SU-DHL-6 (cell line): ENCODE measurements around the gene SH2D1A.

Experiments
- H2AFZ ChIP-seq: fragments of 200-600 bp; sonication (generic); 2 replicates; pipeline ENCODE4 v1.6.1; 2014; ENCODE audit warnings: low read depth, mild to moderate bottlenecking, moderate library complexity, mixed read lengths, antibody characterized with exemption, low read length; ENCODE audit not compliant: severe bottlenecking
- H3F3A ChIP-seq: fragments of 200-600 bp; shearing (Covaris generic); 2 replicates; pipeline ENCODE4 v1.6.0; 2016; ENCODE audit warnings: antibody characterized with exemption, mild to moderate bottlenecking; ENCODE audit not compliant: insufficient read depth
- H3K27ac ChIP-seq: fragments of 200-600 bp; sonication (generic); 2 replicates; pipeline ENCODE4 v1.5.1; 2016; ENCODE audit warnings: low read depth, mild to moderate bottlenecking, low read length, moderate library complexity, mixed read lengths
- H3K27me3 ChIP-seq: fragments of 200-600 bp; sonication (generic), shearing (Covaris generic); 2 replicates; pipeline ENCODE4 v1.6.0; 2014; ENCODE audit warnings: mild to moderate bottlenecking, low read length
- H3K36me3 ChIP-seq: fragments of 200-600 bp; sonication (generic); 2 replicates; pipeline ENCODE4 v1.6.1; 2014; ENCODE audit warnings: mild to moderate bottlenecking, low read length, mixed read lengths
- H3K4me2 ChIP-seq: fragments of 300-600, 200-600 bp; shearing (Covaris generic), sonication (generic); 2 replicates; pipeline ENCODE4 v1.6.0; 2014; ENCODE audit warnings: low read length, low read depth, mild to moderate bottlenecking; ENCODE audit not compliant: poor library complexity, severe bottlenecking
- H3K4me3 ChIP-seq: fragments of 200-600 bp; sonication (generic); 2 replicates; pipeline ENCODE4 v1.5.1; 2014; ENCODE audit warnings: antibody characterized with exemption, low read length, mild to moderate bottlenecking, mixed read lengths; ENCODE audit not compliant: insufficient read depth, poor library complexity, severe bottlenecking
- H3K79me2 ChIP-seq: fragments of 200-600 bp; sonication (generic); 2 replicates; pipeline ENCODE4 v1.6.1; 2014; ENCODE audit warnings: mild to moderate bottlenecking, low read length, moderate library complexity; ENCODE audit not compliant: insufficient read depth
- H3K9ac ChIP-seq: fragments of 200-600 bp; sonication (generic); 2 replicates; pipeline ENCODE4 v1.7.0; 2014; ENCODE audit warnings: mild to moderate bottlenecking, low read length
- H3K9me2 ChIP-seq: fragments of 200-600 bp; sonication (generic); replicated peaks from 2 replicates; pipeline ENCODE4 v1.6.1; 2014; ENCODE audit warnings: low read length; ENCODE audit not compliant: insufficient read depth
- H3K9me3 ChIP-seq: fragments of 200-600 bp; sonication (generic); 2 replicates; pipeline ENCODE4 v1.6.1; 2014; ENCODE audit warnings: low read length, mixed read lengths; ENCODE audit not compliant: insufficient read depth
- H4K20me1 ChIP-seq: fragments of 200-600 bp; sonication (generic); 2 replicates; pipeline ENCODE4 v1.6.1; 2014; ENCODE audit warnings: low read depth, mild to moderate bottlenecking, antibody characterized with exemption, low read length, moderate library complexity, mixed read lengths
- EZH2phosphoT487 ChIP-seq: fragments of 200-600 bp; sonication (generic), shearing (Covaris generic); conservative IDR thresholded peaks from 2 replicates; pipeline ENCODE4 v1.6.1; 2018; ENCODE audit warnings: mild to moderate bottlenecking, antibody characterized with exemption, low read length, moderate library complexity, mixed read lengths
- TF ChIP-seq, protein P1 (sequence below): fragments of 200-600 bp; sonication (generic); IDR thresholded peaks from one replicate; pipeline ENCODE4 v1.5.1; 2017; ENCODE audit warnings: antibody characterized with exemption, mild to moderate bottlenecking, low read length, moderate library complexity; ENCODE audit not compliant: insufficient read depth, poor library complexity, severe bottlenecking

The SH2D1A gene

DNA sequence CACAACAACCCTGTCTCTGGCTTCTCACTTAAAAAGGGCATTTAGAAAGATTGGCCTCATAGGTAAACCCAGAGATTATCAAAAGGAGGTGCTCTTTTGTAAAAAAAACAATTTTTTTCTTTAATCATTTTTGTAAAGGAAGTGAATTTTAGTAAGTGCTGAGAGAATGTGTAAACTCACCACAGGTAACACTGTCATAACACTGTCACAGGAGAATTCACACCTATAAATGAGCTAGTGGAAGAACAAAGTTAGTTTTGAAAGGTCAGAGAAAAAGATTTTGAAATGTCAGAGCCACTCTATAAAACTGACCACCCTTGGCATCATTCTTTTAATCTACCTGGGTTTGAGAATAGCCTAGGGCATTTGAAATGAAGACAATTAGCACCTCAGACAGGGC lies 3.3 kb upstream of the SH2D1A start:
- Histone ChIP-seq H3K9ac (no peak overlapping the region), H4K20me1 (no peaks in the 10 kb centered on the region), H3F3A (no peaks in the 10 kb centered on the region), H3K9me2 (no peaks in the 10 kb centered on the region), H3K9me3 (no peaks in the 10 kb centered on the region), H3K4me2 (no peak overlapping the region), H3K4me3 (no peak overlapping the region), H3K27ac (no peak overlapping the region), H3K36me3 (no peaks in the 10 kb centered on the region), H3K27me3 (no peaks in the 10 kb centered on the region), H2AFZ (no peak overlapping the region), H3K79me2 (no peaks in the 10 kb centered on the region)
- TF ChIP-seq EZH2phosphoT487 = no peak
- TF ChIP-seq, protein P1, sequence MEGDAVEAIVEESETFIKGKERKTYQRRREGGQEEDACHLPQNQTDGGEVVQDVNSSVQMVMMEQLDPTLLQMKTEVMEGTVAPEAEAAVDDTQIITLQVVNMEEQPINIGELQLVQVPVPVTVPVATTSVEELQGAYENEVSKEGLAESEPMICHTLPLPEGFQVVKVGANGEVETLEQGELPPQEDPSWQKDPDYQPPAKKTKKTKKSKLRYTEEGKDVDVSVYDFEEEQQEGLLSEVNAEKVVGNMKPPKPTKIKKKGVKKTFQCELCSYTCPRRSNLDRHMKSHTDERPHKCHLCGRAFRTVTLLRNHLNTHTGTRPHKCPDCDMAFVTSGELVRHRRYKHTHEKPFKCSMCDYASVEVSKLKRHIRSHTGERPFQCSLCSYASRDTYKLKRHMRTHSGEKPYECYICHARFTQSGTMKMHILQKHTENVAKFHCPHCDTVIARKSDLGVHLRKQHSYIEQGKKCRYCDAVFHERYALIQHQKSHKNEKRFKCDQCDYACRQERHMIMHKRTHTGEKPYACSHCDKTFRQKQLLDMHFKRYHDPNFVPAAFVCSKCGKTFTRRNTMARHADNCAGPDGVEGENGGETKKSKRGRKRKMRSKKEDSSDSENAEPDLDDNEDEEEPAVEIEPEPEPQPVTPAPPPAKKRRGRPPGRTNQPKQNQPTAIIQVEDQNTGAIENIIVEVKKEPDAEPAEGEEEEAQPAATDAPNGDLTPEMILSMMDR = no peak

DNA sequence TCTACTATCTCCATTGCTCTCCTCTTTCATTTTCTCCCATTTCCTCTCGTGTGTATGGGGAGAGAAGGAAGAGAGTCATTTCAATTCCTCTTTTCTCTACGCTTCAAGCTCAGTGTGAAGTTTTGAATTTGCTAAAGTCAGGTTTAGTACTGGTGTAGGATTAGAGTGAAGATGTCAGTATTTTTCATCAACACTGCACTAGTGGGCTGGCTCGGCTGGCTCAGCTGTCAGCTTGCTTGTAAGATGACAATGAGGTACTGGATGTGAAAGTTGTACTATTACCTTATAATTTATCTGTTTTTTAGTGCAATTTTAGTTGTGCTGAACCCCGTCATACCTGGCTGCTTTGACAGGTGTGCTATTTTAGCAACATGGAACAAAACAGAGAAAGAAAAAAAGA lies 2.1 kb upstream of the SH2D1A start:
- no peak overlapping the region for H2AFZ ChIP-seq
- H3K9ac ChIP-seq = no peak overlapping the region
- H3K36me3 ChIP-seq = no peaks in the 10 kb centered on the region
- no peaks in the 10 kb centered on the region for H4K20me1 ChIP-seq
- H3K9me2 ChIP-seq = no peaks in the 10 kb centered on the region
- no peaks in the 10 kb centered on the region for H3K9me3 ChIP-seq
- no peak overlapping the region for H3K27ac ChIP-seq
- no peaks in the 10 kb centered on the region for H3F3A ChIP-seq
- H3K27me3 ChIP-seq = no peaks in the 10 kb centered on the region
- no peaks in the 10 kb centered on the region for H3K79me2 ChIP-seq
- H3K4me2 ChIP-seq = no peak overlapping the region
- no peak for TF ChIP-seq EZH2phosphoT487
- TF ChIP-seq, protein P1 = no peak
- H3K4me3 ChIP-seq = no peak overlapping the region

DNA sequence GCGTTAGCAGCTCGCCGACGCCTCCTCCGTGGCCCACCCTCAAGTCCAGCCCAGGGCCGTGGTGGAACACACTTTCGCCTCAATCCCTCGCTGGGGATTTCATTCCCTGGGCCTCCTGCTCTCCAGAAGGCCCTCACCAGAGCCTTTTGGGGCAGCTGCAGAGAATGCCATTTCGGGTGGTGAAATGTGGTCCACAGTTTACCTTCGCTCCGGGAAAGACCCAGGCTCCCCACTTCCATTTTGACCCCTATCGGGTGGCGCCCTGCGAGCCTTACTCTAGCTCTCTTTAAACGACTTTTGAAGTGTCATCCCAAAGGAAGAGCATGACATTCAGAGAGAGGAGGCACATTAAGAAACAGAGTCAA lies 496 bp downstream of the SH2D1A start:
- H3K9ac ChIP-seq = no peak overlapping the region
- no peaks in the 10 kb centered on the region for H4K20me1 ChIP-seq
- TF ChIP-seq, protein P1 = no peak
- TF ChIP-seq EZH2phosphoT487 = no peak
- no peaks in the 10 kb centered on the region for H3F3A ChIP-seq
- no peaks in the 10 kb centered on the region for H3K27me3 ChIP-seq
- H2AFZ ChIP-seq = no peak overlapping the region
- H3K4me3 ChIP-seq = no peak overlapping the region
- no peaks in the 10 kb centered on the region for H3K9me2 ChIP-seq
- no peaks in the 10 kb centered on the region for H3K79me2 ChIP-seq
- no peak overlapping the region for H3K27ac ChIP-seq
- no peaks in the 10 kb centered on the region for H3K9me3 ChIP-seq
- H3K4me2 ChIP-seq = no peak overlapping the region
- H3K36me3 ChIP-seq = no peaks in the 10 kb centered on the region

DNA sequence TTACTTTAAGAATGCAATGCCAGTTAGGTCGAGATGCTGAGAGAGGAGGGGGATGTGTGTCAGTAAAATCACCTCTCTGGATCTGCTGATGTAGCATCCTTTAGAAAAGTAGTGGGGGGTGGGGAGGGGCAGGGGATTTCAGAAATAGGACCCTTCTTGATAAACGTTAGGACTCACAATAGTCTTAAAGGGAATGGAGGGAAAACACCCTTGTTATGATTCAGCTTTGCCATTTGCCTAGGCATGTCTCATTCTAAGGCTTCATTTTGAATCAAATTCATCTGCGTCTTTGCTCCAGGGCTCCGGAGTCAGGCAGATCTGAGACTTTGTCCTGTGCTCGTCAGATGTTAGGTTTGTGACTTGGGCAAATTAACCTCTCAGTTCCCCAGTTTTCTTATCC lies 879 bp downstream of the SH2D1A start:
- Histone ChIP-seq H3K27ac (no peak overlapping the region), H3K36me3 (no peaks in the 10 kb centered on the region), H3K4me2 (no peak overlapping the region), H3F3A (no peaks in the 10 kb centered on the region), H4K20me1 (no peaks in the 10 kb centered on the region), H3K79me2 (no peaks in the 10 kb centered on the region), H3K9me3 (no peaks in the 10 kb centered on the region), H3K4me3 (no peak overlapping the region), H3K27me3 (no peaks in the 10 kb centered on the region), H3K9me2 (no peaks in the 10 kb centered on the region), H2AFZ (no peak overlapping the region), H3K9ac (no peak overlapping the region)
- TF ChIP-seq, protein P1 = no peak
